ENCODE measurements around the gene RRAD. TPM values are rescaled to one million over a fixed set of nuclear protein-coding genes. Genes with fewer than 3 reads are reported as not detected.

RRAD gene
- polyA plus RNA-seq, 1 donor from 2014 or later: 1.0 TPM

- H3K9me2 ChIP-seq (ENCODE audit: insufficient read depth, low read length): no peaks in the 10 kb centered on the region
- no peaks in the 10 kb centered on the region for H3K27me3 ChIP-seq (ENCODE audit: insufficient read depth, low read depth, low read length)
- H3K79me2 ChIP-seq (replicated peaks; ENCODE audit: insufficient read depth, low read length): no peaks in the 10 kb centered on the region
- H2AFZ ChIP-seq (ENCODE audit: low read depth, low read length): no peak overlapping the region
- H4K20me1 ChIP-seq (ENCODE audit: insufficient read depth): no peaks in the 10 kb centered on the region
- no peak overlapping the region for H3K4me3 ChIP-seq (ENCODE audit: low read length)
- no peaks in the 10 kb centered on the region for H3K36me3 ChIP-seq (ENCODE audit: insufficient read depth, low read length)
- H3K9me3 ChIP-seq (ENCODE audit: low read length): no peaks in the 10 kb centered on the region
- no peak overlapping the region for H3K9ac ChIP-seq (ENCODE audit: low read length)
- no peaks in the 10 kb centered on the region for H3F3A ChIP-seq (ENCODE audit: insufficient read depth, low read length, poor library complexity, severe bottlenecking)
- TF ChIP-seq POLR2AphosphoS5 (IDR thresholded peaks at IDR 0.05) (no peak), EZH2 (IDR thresholded peaks at IDR 0.05; ENCODE audit: borderline replicate concordance, insufficient read depth, low read length, poor library complexity, severe bottlenecking) (no peak), TAF1 (IDR thresholded peaks at IDR 0.05; ENCODE audit: low read depth) (no peak), MXI1 (conservative IDR thresholded peaks at IDR 0.05; ENCODE audit: poor library complexity, severe bottlenecking) (no peak), RAD21 (conservative IDR thresholded peaks at IDR 0.05) (no peak), SMC3 (conservative IDR thresholded peaks at IDR 0.05; ENCODE audit: poor library complexity) (no peak), EP300 (conservative IDR thresholded peaks at IDR 0.05; ENCODE audit: poor library complexity, severe bottlenecking) (no peak), REST (IDR thresholded peaks at IDR 0.05; ENCODE audit: borderline replicate concordance) (no peak)
- TF ChIP-seq, protein P1, sequence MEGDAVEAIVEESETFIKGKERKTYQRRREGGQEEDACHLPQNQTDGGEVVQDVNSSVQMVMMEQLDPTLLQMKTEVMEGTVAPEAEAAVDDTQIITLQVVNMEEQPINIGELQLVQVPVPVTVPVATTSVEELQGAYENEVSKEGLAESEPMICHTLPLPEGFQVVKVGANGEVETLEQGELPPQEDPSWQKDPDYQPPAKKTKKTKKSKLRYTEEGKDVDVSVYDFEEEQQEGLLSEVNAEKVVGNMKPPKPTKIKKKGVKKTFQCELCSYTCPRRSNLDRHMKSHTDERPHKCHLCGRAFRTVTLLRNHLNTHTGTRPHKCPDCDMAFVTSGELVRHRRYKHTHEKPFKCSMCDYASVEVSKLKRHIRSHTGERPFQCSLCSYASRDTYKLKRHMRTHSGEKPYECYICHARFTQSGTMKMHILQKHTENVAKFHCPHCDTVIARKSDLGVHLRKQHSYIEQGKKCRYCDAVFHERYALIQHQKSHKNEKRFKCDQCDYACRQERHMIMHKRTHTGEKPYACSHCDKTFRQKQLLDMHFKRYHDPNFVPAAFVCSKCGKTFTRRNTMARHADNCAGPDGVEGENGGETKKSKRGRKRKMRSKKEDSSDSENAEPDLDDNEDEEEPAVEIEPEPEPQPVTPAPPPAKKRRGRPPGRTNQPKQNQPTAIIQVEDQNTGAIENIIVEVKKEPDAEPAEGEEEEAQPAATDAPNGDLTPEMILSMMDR (IDR thresholded peaks at IDR 0.05; ENCODE audit: poor library complexity, severe bottlenecking): no peak
- H3K27ac ChIP-seq (ENCODE audit: low read length): no peak overlapping the region
- H3K4me2 ChIP-seq (ENCODE audit: low read length): no peak overlapping the region
Observed at GRCh38 chr16:66964049-66964448, 38.7 kb upstream of the RRAD start.

DNA sequence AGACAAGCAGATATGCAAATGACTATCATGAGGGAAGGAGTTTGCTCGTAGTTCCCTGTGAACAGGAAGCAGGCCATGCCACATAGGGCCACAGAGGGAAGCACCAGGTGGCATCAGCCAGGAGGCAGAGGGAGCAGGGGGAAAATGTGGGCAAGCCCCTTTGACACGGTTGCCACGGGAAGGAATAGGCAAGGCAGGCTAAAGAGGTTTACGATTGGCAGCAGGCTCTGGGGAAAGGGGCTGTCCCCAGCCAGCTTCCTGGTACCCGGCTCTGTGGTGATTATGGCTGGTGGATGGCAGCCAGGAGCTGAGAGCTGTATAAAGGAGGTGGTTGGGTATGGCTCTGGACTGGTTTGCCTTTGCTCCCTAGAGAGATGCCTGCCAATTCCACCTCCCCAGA lies 36.6 kb upstream of the RRAD start:
- no peaks in the 10 kb centered on the region for H4K20me1 ChIP-seq (ENCODE audit: insufficient read depth)
- no peaks in the 10 kb centered on the region for H3K27me3 ChIP-seq (ENCODE audit: insufficient read depth, low read depth, low read length)
- TF ChIP-seq EZH2 (IDR thresholded peaks at IDR 0.05; ENCODE audit: borderline replicate concordance, insufficient read depth, low read length, poor library complexity, severe bottlenecking): no peak
- TF ChIP-seq POLR2AphosphoS5 (IDR thresholded peaks at IDR 0.05): no peak
- no peak for TF ChIP-seq MXI1 (conservative IDR thresholded peaks at IDR 0.05; ENCODE audit: poor library complexity, severe bottlenecking)
- no peak for TF ChIP-seq SMC3 (conservative IDR thresholded peaks at IDR 0.05; ENCODE audit: poor library complexity)
- TF ChIP-seq RAD21 (conservative IDR thresholded peaks at IDR 0.05): no peak
- TF ChIP-seq, protein P1 (IDR thresholded peaks at IDR 0.05; ENCODE audit: poor library complexity, severe bottlenecking): no peak
- TF ChIP-seq REST (IDR thresholded peaks at IDR 0.05; ENCODE audit: borderline replicate concordance): no peak
- no peak for TF ChIP-seq EP300 (conservative IDR thresholded peaks at IDR 0.05; ENCODE audit: poor library complexity, severe bottlenecking)
- no peak for TF ChIP-seq TAF1 (IDR thresholded peaks at IDR 0.05; ENCODE audit: low read depth)
- H3K27ac ChIP-seq (ENCODE audit: low read length): no peak overlapping the region
- no peak overlapping the region for H3K4me3 ChIP-seq (ENCODE audit: low read length)
- H3K9me3 ChIP-seq (ENCODE audit: low read length): no peaks in the 10 kb centered on the region
- H3K79me2 ChIP-seq (replicated peaks; ENCODE audit: insufficient read depth, low read length): no peaks in the 10 kb centered on the region
- no peaks in the 10 kb centered on the region for H3K9me2 ChIP-seq (ENCODE audit: insufficient read depth, low read length)
- no peak overlapping the region for H3K4me2 ChIP-seq (ENCODE audit: low read length)
- no peak overlapping the region for H3K9ac ChIP-seq (ENCODE audit: low read length)
- no peaks in the 10 kb centered on the region for H3F3A ChIP-seq (ENCODE audit: insufficient read depth, low read length, poor library complexity, severe bottlenecking)
- no peak overlapping the region for H2AFZ ChIP-seq (ENCODE audit: low read depth, low read length)
- no peaks in the 10 kb centered on the region for H3K36me3 ChIP-seq (ENCODE audit: insufficient read depth, low read length)
